OCI-LY7 (cell line): ENCODE data around the gene CORO6.

Source experiments
- EZH2phosphoT487 ChIP-seq: fragments of 200-600 bp; sonication (generic); IDR thresholded peaks from 2 replicates; pipeline ENCODE4 v1.6.1; 2018; ENCODE audit warnings: low read depth, borderline replicate concordance, mild to moderate bottlenecking, mixed run types, antibody characterized with exemption, low read length, moderate library complexity, mixed read lengths
- TF ChIP-seq, protein P1 (sequence below): fragments of 200-600 bp; sonication (generic); conservative IDR thresholded peaks from 2 replicates; pipeline ENCODE4 v1.5.1; 2014; ENCODE audit warnings: mild to moderate bottlenecking, antibody characterized with exemption, low read length, moderate library complexity, mixed read lengths

GRCh38 chr17:29588017-29588561 is 34.6 kb downstream of the CORO6 start:
- TF ChIP-seq, protein P1, sequence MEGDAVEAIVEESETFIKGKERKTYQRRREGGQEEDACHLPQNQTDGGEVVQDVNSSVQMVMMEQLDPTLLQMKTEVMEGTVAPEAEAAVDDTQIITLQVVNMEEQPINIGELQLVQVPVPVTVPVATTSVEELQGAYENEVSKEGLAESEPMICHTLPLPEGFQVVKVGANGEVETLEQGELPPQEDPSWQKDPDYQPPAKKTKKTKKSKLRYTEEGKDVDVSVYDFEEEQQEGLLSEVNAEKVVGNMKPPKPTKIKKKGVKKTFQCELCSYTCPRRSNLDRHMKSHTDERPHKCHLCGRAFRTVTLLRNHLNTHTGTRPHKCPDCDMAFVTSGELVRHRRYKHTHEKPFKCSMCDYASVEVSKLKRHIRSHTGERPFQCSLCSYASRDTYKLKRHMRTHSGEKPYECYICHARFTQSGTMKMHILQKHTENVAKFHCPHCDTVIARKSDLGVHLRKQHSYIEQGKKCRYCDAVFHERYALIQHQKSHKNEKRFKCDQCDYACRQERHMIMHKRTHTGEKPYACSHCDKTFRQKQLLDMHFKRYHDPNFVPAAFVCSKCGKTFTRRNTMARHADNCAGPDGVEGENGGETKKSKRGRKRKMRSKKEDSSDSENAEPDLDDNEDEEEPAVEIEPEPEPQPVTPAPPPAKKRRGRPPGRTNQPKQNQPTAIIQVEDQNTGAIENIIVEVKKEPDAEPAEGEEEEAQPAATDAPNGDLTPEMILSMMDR: no peak
- no peak for TF ChIP-seq EZH2phosphoT487
